ENCODE data around the gene TMEM87B. TPM values are rescaled to one million over a fixed set of nuclear protein-coding genes. Genes with fewer than 3 reads are reported as not detected.

Gene TMEM87B
- total and polyA plus RNA-seq, 10 of the 15 experiments (the other 5 are each of a cell fraction or from before 2014, with no cell fraction given) = 5.7 to 20.6 (median 12.3) TPM

DNA sequence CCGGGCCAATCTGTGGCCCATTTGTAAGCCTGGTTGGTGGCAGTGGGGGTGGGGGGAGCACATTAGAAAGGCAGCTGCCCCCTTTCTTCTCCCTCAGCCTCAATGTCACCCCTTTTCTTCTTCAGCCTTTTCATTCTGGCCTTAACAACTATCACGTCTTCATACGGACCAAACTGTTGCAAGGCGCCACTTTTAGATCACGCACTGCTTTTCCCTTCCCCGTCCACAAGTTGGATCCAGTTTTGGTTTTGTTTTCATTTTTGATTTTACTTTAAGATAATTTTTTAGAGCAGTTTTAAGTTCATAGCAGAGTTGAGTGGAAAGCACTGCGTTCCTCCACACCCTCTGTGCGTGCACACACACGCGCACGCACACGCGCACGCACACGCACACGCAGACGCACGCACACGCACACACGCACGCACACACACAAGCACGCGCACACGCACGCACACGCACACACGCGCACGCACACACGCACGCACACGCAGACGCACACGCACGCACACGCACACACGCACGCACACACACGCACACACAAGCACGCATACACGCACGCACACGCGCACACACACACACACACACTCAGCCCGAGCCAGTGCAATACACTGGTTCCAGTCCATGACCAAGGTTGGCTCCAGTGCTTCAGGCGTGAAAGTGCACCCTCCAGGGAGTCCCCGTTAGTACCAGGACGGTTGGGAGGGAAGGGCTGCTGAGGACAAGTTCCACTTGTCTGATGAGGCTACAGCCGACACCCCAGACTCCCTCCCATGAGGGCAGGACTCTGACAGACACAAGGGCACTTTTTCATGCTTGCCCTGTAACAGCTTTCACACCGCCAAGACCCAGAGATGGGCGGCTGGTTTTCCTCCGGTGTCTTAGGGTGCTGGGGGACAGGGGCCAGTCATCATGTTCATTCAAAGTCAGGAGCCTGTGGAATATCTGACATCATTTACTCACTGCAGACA is 105.5 kb downstream of the TMEM87B start:
- 71% methylated on average over 20 of the region's 52 CpGs for WGBS (ENCODE audit: insufficient coverage, insufficient replicate concordance, low lambda C conversion rate, missing lambda C conversion rate)
- peak; percentile 79; the same call in 1 of the 2 replicates for TF ChIP-seq TCF3 (IDR thresholded peaks at IDR 0.05; ENCODE audit: borderline replicate concordance, insufficient read depth, low read depth, low read length)
- TF ChIP-seq BCL3 (IDR thresholded peaks at IDR 0.05; ENCODE audit: borderline replicate concordance, insufficient read depth, low read depth, low read length, poor library complexity, severe bottlenecking) = peak; percentile 98
- TF ChIP-seq NBN (IDR thresholded peaks at IDR 0.05) = no peak
- TF ChIP-seq HDGF (IDR thresholded peaks at IDR 0.05) = no peak
- peak; percentile 67 for TF ChIP-seq PBX3 (IDR thresholded peaks at IDR 0.05; ENCODE audit: insufficient replicate concordance, low read depth, low read length)
- Histone ChIP-seq H4K20me1 (ENCODE audit: control insufficient read depth, insufficient read depth) (no peaks in the 10 kb centered on the region), H3K9me3 (replicated peaks; ENCODE audit: control insufficient read depth, insufficient read depth, low read length) (no peaks in the 10 kb centered on the region), H3K27me3 (replicated peaks in 1 of 2; ENCODE audit: control insufficient read depth in 2 of 2, insufficient read depth in 2 of 2, low read length in 1 of 2) (0 out of 4 replicates have a peak, but pooled peaks cover 0 to 1% of the 10 kb centered on the region in 2 experiments), H3K4me2 (ENCODE audit: control insufficient read depth, insufficient read depth) (peak overlapping the region; percentile 17; the same call in 1 of the 2 replicates), H3K27ac (ENCODE audit: control insufficient read depth, insufficient read depth) (no peak overlapping the region), H2AFZ (ENCODE audit: control insufficient read depth, low read depth, low read length) (no peak overlapping the region), H3K4me1 (ENCODE audit: control insufficient read depth, insufficient read depth, low read length) (no peaks in the 10 kb centered on the region), H3K79me2 (ENCODE audit: control insufficient read depth, insufficient read depth, low read length) (no peaks in the 10 kb centered on the region), H3K4me3 (no peak overlapping the region), H3K36me3 (ENCODE audit: control insufficient read depth in 2 of 2, insufficient read depth in 2 of 2, low read length in 1 of 2) (no peaks in the 10 kb centered on the region), H3K9ac (ENCODE audit: control insufficient read depth, insufficient read depth, low read length) (no peak overlapping the region)
- DNase-seq (ENCODE audit: low read depth, low spot score) (no peak), FAIRE-seq (no peak), ATAC-seq (no peak)
- BruUV-seq (replicated peaks) = no TSS peak
- CTCF ChIA-PET = no interaction called here
- POLR2A ChIA-PET = no interaction called here
- in situ Hi-C loops (cut with MboI) (no loop called here), intact Hi-C loops (cut with micrococcal nuclease; ENCODE audit: unreplicated experiment) (no loop called here)
- SMC1A ChIA-PET (ENCODE audit: uncharacterized antibody, unreplicated experiment) = no interaction called here
- RAD21 ChIA-PET (ENCODE audit: unreplicated experiment) = no interaction called here
